HG02840 (cell line): ENCODE data around the gene PLEKHJ1.

Source experiments
- ATAC-seq: cut with Tn5 transposase; IDR thresholded peaks from one replicate; pipeline ENCODE4 v1.9.1; 2021; ENCODE audit warnings: mild to moderate bottlenecking, moderate library complexity, moderate number of reproducible peaks; ENCODE audit not compliant: unreplicated experiment, low FRiP score

PLEKHJ1 gene

GRCh38 chr19:2270157-2270422 is 34.0 kb upstream of the PLEKHJ1 start:
- ATAC-seq = no peak

- ATAC-seq = peak; percentile 55
These were observed 33.4 kb upstream of the PLEKHJ1 start for GRCh38 chr19:2269244-2270156.

DNA sequence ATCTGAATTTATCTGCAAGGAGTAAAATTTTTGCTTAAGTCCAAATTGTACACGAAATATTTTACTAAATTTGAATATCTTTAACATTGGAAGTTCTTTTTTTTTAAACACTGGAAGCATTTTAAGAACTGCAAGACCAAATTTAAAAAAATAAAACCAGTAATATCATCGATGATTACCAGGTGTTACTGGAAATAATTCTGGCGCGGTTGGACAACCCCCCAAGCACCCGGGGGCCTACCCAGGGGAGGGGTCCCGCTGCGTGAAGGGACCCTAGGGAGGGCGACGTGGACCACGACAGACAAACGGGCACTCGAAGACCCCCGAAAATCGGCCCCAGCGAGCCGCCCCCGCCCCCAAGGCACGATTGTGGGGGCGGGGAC is 32.7 kb upstream of the PLEKHJ1 start:
- no peak for ATAC-seq

DNA sequence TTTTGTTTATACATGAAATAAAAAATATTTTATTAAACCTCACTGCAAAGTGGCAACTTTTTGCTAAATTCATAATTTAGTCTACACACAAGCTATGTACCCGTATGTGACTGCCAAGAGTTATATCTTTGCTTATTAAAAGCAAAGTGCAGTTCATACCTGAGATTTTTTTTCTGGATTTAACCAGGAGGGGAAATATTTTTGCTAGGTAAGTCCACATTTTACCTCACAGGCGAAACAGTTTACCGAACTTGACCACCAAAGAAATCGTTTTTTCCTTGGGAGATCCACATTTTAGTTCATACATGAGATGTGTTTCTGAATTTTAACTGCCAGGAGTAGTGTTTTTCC is 32.3 kb upstream of the PLEKHJ1 start:
- ATAC-seq = no peak

DNA sequence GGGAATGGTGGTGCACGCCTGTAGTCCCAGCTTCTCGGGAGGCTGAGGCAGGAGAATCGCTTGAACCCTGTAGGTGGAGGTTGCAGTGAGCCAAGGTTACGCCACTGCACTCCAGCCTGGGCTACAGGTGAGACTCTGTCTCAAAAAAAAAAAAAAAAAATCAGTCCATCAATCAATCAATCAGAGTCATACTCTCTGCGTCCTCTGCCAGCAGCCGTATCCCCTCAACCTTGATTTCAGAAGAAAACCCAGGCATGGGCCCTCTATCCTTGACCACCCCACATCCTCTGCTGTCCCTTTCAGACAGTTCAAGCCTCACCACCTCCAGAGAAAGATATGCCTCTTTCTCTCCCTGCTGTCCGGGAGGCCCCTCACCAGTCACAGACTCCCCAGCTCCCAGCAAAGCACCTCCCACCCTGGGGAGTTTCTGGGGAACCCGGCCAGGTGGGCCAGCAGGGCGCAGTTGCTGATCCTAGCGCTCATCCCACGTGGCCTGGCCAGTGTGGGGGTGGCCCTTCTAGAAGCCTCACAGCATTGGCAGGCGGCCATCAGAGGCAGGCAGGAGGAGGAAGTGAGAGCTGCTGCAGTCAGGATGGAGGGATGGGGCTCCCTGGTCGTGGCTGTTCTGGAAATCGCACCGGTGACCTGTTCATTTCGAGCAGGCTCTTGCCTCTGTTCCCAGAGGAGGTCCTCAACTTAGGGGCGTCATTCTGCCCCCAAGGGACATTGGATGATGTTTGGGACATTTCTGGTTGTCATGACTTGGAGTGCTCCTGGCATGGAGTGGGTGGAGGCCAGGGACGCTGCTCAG is 30.3 kb upstream of the PLEKHJ1 start:
- no peak for ATAC-seq

DNA sequence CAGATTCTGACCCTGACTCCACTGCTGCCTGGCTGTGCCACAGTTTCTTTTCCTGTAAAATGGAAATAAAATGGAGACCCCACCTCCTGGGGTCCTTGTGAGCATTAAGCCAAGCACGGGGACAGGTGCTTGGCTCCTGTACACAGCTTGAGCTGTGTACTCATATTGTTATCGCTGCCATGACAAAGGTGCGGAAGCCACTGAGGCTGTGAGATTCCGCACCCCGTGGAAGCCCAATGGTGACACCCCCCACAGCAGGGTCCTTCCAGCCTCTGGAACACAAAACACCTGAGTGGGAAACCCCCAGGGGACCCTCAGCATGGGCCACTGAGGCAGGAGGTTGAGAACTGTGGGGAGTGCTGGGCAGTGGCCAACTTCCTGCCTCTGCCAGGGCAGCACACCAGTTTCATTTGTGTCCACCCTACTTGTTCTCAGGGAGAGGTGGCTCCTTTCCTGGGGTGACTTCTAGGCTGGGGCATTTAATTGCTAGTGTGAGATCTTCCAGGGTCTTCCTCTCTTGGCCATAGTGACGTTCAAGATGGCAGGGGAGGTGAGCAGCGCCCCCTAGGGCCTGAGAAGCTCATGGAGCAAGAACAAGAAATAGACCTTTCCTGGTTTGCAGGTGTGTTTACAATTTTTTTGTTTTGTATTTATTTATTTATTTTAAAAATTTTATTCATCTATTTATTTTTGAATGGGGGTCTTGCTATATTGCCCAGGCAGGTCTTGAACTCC is 25.5 kb upstream of the PLEKHJ1 start:
- ATAC-seq = no peak

- no peak for ATAC-seq
These were observed 24.2 kb upstream of the PLEKHJ1 start for GRCh38 chr19:2260341-2260805.

DNA sequence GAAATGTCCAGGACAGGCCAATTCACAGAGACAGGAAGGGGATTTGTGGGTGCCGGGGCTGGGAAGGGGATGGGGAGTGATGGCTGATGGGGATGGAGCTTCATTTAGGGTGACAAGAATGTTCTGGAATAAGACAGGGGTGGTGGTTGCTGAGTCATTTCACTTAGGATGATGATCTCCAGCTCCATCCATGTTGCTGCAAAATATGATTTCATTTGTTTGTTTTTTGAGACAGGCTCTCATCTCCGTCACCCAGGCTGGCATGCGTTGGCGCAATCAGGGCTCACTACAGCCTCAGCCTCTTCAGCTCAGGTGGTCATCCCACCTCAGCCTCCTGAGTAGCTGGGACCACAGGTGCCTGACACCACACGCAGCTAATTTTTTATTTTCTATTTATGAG is 23.2 kb upstream of the PLEKHJ1 start:
- ATAC-seq = no peak

GRCh38 chr19:2255982-2256685 is 20.0 kb upstream of the PLEKHJ1 start, which contains the start of gene JSRP1:
TSS of gene JSRP1 (minus strand) at chr19:2256417. CDS start at chr19:2255314, 1,103 bp downstream.
- no peak for ATAC-seq

DNA sequence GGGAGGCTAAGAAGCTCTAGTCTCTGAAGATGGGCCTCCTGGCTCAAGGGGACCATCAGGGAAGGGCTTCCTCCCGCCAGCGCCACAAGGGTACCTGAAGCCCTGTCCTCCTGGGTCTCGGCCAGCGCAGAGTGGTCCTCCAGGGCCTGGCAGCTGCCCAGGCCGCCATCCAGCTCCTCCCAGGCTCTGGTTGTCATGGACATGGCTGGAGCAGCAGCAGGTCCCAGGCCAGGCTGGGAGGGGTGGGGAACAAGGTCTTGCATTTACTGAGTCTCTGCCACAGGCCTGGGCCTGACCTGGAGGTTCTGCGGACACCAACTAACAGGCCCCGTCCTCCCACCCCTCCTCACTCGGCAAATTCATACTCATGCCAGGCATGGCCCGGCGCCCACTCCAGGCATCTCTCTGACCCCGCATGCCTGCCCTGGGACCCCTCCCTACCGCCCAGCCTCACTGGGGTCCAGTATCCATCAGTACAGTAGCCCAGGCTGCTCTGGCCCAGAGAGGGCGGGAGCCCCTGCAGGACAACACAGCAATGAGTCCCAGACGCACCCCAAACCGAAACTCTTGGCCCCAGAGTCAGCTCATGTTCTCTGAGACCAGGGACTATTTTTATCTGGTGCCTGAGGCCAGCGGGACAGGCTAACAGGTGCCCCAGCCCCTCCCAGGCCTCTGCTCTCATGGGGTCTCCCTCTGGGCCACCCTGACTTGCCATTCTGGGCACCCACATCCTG is 19.1 kb upstream of the PLEKHJ1 start:
- ATAC-seq = no peak

DNA sequence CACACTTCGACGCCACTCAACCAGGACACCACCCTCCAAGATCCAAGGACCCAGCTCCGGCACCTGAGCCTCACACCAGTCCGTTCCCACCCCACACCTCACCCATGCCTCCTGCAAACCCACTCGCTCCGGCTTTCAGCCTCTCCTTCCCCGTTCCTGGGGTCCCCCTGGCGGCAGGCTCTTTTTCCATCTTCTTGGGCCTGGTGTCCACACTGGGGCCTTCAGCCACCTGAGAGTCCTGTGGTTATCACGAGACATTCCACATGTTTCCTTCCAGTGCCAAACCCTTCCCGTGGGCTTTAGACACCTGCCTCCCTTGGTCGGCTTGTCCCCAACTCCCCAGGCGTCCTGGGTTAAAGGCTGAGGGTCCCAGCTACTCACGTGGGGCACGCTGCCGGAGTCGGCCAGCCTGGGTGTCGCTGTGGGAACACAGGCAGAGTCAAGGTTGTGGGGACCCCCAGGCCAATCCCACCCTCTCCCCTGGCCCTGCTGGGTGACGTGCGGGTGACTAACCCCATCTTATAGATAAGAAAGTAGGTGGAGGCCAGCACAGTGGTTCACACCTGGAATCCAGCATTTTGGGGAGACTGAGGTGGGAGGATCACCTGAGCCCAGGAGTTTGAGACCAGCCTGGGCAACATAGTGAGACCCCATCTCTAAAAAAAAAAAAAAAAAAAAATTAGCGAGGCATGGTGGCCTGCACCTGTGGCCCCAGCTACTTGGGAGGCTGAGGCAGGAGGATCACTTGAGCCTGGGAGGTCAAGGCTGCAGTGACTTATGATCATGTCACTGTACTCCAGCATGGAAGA is 18.1 kb upstream of the PLEKHJ1 start:
- no peak for ATAC-seq

DNA sequence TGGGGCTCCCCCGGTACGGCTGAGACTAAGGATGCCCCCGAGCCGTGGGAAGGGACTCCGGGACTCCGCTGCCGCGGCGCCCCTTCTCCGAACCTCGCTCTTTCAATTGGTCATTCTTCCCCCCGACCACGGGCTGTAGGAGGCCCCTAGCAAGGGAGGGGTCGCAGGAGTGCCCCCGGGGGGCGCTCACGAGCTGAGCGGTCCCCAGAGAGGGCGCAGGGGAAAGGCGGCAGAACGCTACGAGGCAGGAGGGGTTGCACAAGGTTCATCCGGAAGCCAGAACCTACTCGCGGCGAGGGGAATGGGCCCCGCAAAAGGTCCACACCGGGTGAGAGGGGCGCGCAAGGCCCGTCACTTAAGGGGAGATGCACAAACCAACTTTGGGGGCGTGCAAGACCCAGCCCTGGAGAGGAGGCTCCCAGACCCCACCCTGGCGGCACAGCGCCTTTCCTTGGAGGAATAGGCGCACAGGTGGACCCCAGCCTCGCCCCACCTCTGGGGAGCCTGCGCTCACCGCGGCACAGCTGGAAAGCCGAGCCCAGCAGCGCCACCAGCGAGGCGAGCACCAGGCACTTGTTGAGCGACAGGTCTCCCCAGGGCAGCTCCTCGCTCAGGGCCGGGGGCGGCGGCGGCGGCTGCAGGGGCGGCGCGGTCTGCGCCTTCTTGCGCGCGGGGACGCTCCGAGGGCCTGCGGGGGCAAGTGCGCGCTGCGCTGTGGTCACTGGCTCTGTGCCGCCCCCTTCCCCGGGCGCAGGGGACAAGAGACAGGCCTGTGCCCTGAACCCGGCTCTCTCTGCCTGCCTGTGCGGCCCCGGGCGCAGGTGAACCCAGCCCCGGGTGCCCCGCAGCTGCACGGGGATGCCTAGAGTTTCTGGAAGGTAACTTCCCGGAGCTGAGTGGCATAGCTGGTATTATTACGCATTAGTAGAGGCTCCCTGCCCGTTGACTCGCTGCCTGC is 17.3 kb upstream of the PLEKHJ1 start:
- ATAC-seq = no peak

GRCh38 chr19:2252797-2253105 is 16.6 kb upstream of the PLEKHJ1 start:
- ATAC-seq = no peak

GRCh38 chr19:2252055-2252796 is 16.1 kb upstream of the PLEKHJ1 start:
- no peak for ATAC-seq

GRCh38 chr19:2251106-2252054 is 15.3 kb upstream of the PLEKHJ1 start:
- ATAC-seq = no peak

DNA sequence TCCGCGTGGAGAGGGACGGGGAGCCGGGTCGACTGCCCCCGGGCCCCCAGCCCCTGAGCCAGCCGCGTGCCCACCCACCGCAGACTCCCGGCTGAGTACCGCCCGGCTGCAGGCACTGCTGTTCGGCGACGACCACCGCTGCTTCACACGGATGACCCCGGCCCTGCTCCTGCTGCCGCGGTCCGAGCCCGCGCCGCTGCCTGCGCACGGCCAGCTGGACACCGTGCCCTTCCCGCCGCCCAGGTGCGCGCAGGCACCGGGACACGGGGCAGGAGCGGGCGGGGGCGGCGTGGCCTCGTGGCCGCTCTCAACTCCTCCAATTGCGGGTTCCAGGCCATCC is 14.6 kb upstream of the PLEKHJ1 start:
- ATAC-seq = no peak
